Panc1 (cell line): Measurements from ENCODE around the gene STYXL1. TPM values are rescaled to one million over a fixed set of nuclear protein-coding genes. Genes with fewer than 3 reads are reported as not detected.
"Not testable (repeated sequence)": the region's sequence is repeated elsewhere in the genome, so short reads cannot be mapped to it uniquely, and the experiment has no call there.

Source experiments
- ATAC-seq: fragments of 200-7000 bp; cut with Tn5 transposase; 2 replicates; pipeline ENCODE4 v1.9.1; 2020; ENCODE audit warnings: mild to moderate bottlenecking, moderate library complexity
- Bru-seq: library from RNA; stranded (reverse); fragments of 400-500 nt; gene quantifications from one replicate; lab custom pipeline; 2021; lab: Mats Ljungman, UMichigan
- BruChase-seq, 2 experiments: library from RNA; stranded (reverse); fragments of 400-500 nt; gene quantifications; one replicate each; lab custom pipeline; 2021; lab: Mats Ljungman, UMichigan
- BruUV-seq: library from RNA; stranded (reverse); fragments of 400-500 nt; replicated peaks from 2 replicates; lab custom pipeline; 2021; lab: Mats Ljungman, UMichigan
- CTCF ChIA-PET: fragments of 300-600 bp; sonication (Branson Sonifier 250); formaldehyde crosslinking; loops from one replicate; lab custom pipeline; 2022; ENCODE audit warnings: antibody characterized with exemption; lab: Charles Lee
- POLR2A ChIA-PET: fragments of 300-600 bp; sonication (Branson Sonifier 250); formaldehyde crosslinking; loops from one replicate; lab custom pipeline; 2022; ENCODE audit warnings: antibody characterized with exemption; lab: Charles Lee
- DNase-seq: peaks from one replicate; pipeline ENCODE4 v3.0.0-alpha.2; 2010; ENCODE audit warnings: low read depth, low spot score
- H3K27ac ChIP-seq: 2 replicates; pipeline ENCODE4 v1.5.1; 2011; ENCODE audit warnings: mild to moderate bottlenecking, low read length, inconsistent platforms
- H3K27me3 ChIP-seq: fragments of 200-500 bp; sonication (Bioruptor generic); 2 replicates; pipeline ENCODE4 v1.6.0; 2014; ENCODE audit warnings: low read length, inconsistent platforms; ENCODE audit not compliant: control insufficient read depth, insufficient read depth
- H3K36me3 ChIP-seq: fragments of 200-500 bp; sonication (Bioruptor generic); 2 replicates; pipeline ENCODE4 v1.5.1; 2014; ENCODE audit warnings: inconsistent platforms, mild to moderate bottlenecking, low read length, moderate library complexity; ENCODE audit not compliant: control insufficient read depth, insufficient read depth
- H3K4me1 ChIP-seq: 2 replicates; pipeline ENCODE4 v1.5.1; 2011; ENCODE audit warnings: inconsistent platforms, mild to moderate bottlenecking, low read length, moderate library complexity; ENCODE audit not compliant: control insufficient read depth, insufficient read depth
- H3K4me3 ChIP-seq, 2 experiments: 2 replicates each; pipeline ENCODE4 v1.5.1; 2011 to 2012; ENCODE audit warnings: low read depth in 2 of 2, low read length in 2 of 2, mild to moderate bottlenecking in 2 of 2, inconsistent platforms in 1 of 2, moderate library complexity in 1 of 2
- H3K9me3 ChIP-seq: fragments of 200-500 bp; sonication (Bioruptor generic); 2 replicates; pipeline ENCODE4 v1.5.1; 2014; ENCODE audit warnings: low read depth, mild to moderate bottlenecking, inconsistent platforms, low read length, moderate library complexity; ENCODE audit not compliant: control insufficient read depth, insufficient read depth
- CTCF ChIP-seq: fragments of 450-650 bp; IDR thresholded peaks from 2 replicates; pipeline ENCODE4 v1.5.1; 2017; ENCODE audit warnings: mild to moderate bottlenecking
- POLR2AphosphoS5 ChIP-seq: IDR thresholded peaks from 2 replicates; pipeline ENCODE4 v1.6.1; 2012; ENCODE audit warnings: mild to moderate bottlenecking, low read depth, low read length, moderate library complexity
- REST ChIP-seq, 2 experiments: IDR thresholded peaks; 2 replicates each; pipeline ENCODE4 v1.6.1; 2011 to 2012; ENCODE audit warnings: low read depth in 2 of 2, control low read depth in 1 of 2, low read length in 1 of 2, mild to moderate bottlenecking in 1 of 2, moderate library complexity in 1 of 2; ENCODE audit not compliant: insufficient read depth in 1 of 2
- SIN3A ChIP-seq: IDR thresholded peaks from 2 replicates; pipeline ENCODE4 v1.6.1; 2012; ENCODE audit warnings: low read depth, mild to moderate bottlenecking, low read length, moderate library complexity, borderline replicate concordance; ENCODE audit not compliant: insufficient read depth
- TCF7L2 ChIP-seq: IDR thresholded peaks from 2 replicates; pipeline ENCODE4 v1.6.1; 2011; ENCODE audit warnings: mild to moderate bottlenecking, low read depth, low read length, inconsistent platforms
- in situ Hi-C: cut with HindIII; loops from 2 replicates; pipeline ENCODE4 v1.10.0; 2016; ENCODE audit warnings: low sequenced_read_pairs, low pct_unique_long_range_greater_than_20kb
- intact Hi-C: fragments of 100-400 bp; cut with micrococcal nuclease; formaldehyde crosslinking; loops from one replicate; pipeline ENCODE4 v1.10.0; 2022; ENCODE audit not compliant: unreplicated experiment
- long read RNA-seq: library from polyadenylated mRNA; unstranded; transcript quantifications from one replicate; pipeline ENCODE4 v2.0.0, GENCODE V29; 2021; ENCODE audit not compliant: unreplicated experiment
- polyA plus RNA-seq: library from polyadenylated mRNA; unstranded; fragments of >200 nt; gene quantifications from one replicate; pipeline ENCODE4 v1.2.1, GENCODE V29; 2012; ENCODE audit warnings: missing spikeins; ENCODE audit not compliant: insufficient read length
- total RNA-seq: library from RNA; stranded (reverse); gene quantifications from one replicate; pipeline ENCODE4 v1.2.1, GENCODE V29; 2021; ENCODE audit not compliant: unreplicated experiment

STYXL1 gene
- total RNA-seq (57.6 TPM), Bru-seq, nascent RNA (percentile 64 among the genes with signal in this experiment), BruChase-seq, experiment 1, labeled RNA remaining after a 2-hour chase (percentile 71 among the genes with signal in this experiment), BruChase-seq, experiment 2, labeled RNA remaining after a 6-hour chase (percentile 73 among the genes with signal in this experiment)
- 60.7 TPM for polyA plus RNA-seq
- long read RNA-seq, transcript STYXL1-206 (9 exons, 1,147 nt) = major isoform, 10 of 19 reads
- long read RNA-seq, partial matches to known transcripts = 1 of 19 reads
- long read RNA-seq, other reads (novel, unspliced or antisense) = 4 of 19 reads

GRCh38 chr7:76047811-76048667 lies at the start of gene STYXL1, which contains the start of gene MDH2:
Gene STYXL1 (minus strand): TSS chr7:76048000. CDS start chr7:76030523, 17,477 bp downstream.
Gene MDH2 (plus strand): TSS chr7:76048106. CDS start chr7:76048161, 55 bp downstream.
- H3K4me3 ChIP-seq = peak within 1 kb of the TSS; percentile 98 to 99
- CTCF ChIA-PET = no interaction called here
- H3K36me3 ChIP-seq = no peaks in the 10 kb centered on the region; the same call in 1 of the 2 replicates
- TF ChIP-seq SIN3A (peak; percentile 94), REST (IDR thresholded peaks at IDR 0.05; ENCODE audit: insufficient read depth in 1 of 2, low read depth in 2 of 2, low read length in 1 of 2) (peak in 1 of 2 experiments; percentile 50; a peak in 1 of 4 replicates), TCF7L2 (no peak), POLR2AphosphoS5 (peak; percentile 96)
- intact Hi-C loops = no loop called here
- H3K27ac ChIP-seq = peak within 1 kb of the TSS; percentile 94
- no peaks in the 10 kb centered on the region for H3K27me3 ChIP-seq
- ATAC-seq (peak; percentile 99), DNase-seq (peak; percentile 79)
- no peaks in the 10 kb centered on the region for H3K9me3 ChIP-seq
- in situ Hi-C loops = no loop called here
- BruUV-seq = no TSS peak
- peaks cover 10% of the 10 kb centered on the region for H3K4me1 ChIP-seq
- POLR2A ChIA-PET = interaction anchor here (0.6 to 0.9 kb wide), 3 partner anchors 9 to 74 kb away, joined by 3 read pairs; no protein-coding TSS in a partner anchor

- no peak for ATAC-seq
- no peaks in the 10 kb centered on the region for H3K27me3 ChIP-seq
- TF ChIP-seq POLR2AphosphoS5 (no peak), CTCF (no peak), SIN3A (no peak), TCF7L2 (no peak), REST (IDR thresholded peaks at IDR 0.05; ENCODE audit: insufficient read depth in 1 of 2, low read depth in 2 of 2, low read length in 1 of 2) (no peak)
- no peaks in the 10 kb centered on the region; the same call in 1 of the 2 replicates for H3K36me3 ChIP-seq
- ChIA-PET CTCF (interaction anchor here (0.6 kb wide), 1 partner anchor 35 kb away, joined by 4 read pairs; no protein-coding TSS in a partner anchor), POLR2A (no interaction called here)
- no peak for DNase-seq
- intact Hi-C loops (no loop called here), in situ Hi-C loops (no loop called here)
- H3K4me3 ChIP-seq = no peak overlapping the region
- H3K27ac ChIP-seq = no peak overlapping the region
- no TSS peak for BruUV-seq
- no peaks in the 10 kb centered on the region for H3K9me3 ChIP-seq
- no peaks in the 10 kb centered on the region for H3K4me1 ChIP-seq
These were observed 48.1 kb upstream of the STYXL1 start for GRCh38 chr7:76095908-76096307.

- POLR2A ChIA-PET, H3K4me3 ChIP-seq, in situ Hi-C loops, intact Hi-C loops, H3K4me1 ChIP-seq, H3K27ac ChIP-seq, DNase-seq, H3K36me3 ChIP-seq, BruUV-seq, ATAC-seq, H3K27me3 ChIP-seq, CTCF ChIA-PET, H3K9me3 ChIP-seq: not testable (repeated sequence)
These were observed 46.5 kb upstream of the STYXL1 start for GRCh38 chr7:76094326-76094725.
